Astrocyte of the cerebellum (primary cell): Measurements from ENCODE around the gene TSHZ3.

Source experiments
- DNase-seq: peaks from one replicate; pipeline ENCODE4 v3.0.0-alpha.2; 2011; ENCODE audit warnings: low read depth
- H3K4me3 ChIP-seq: 2 replicates; pipeline ENCODE4 v1.5.1; 2011; ENCODE audit warnings: mild to moderate bottlenecking, low read depth, low read length, moderate library complexity
- in situ Hi-C: cut with HindIII; loops from 2 replicates; pipeline ENCODE4 v1.10.0; 2017; ENCODE audit warnings: low sequenced_read_pairs
- TF ChIP-seq, protein P1 (sequence below): IDR thresholded peaks from 2 replicates; pipeline ENCODE4 v1.5.1; 2012; ENCODE audit warnings: low read length, low read depth, moderate library complexity, mild to moderate bottlenecking; ENCODE audit errors: missing control alignments

The TSHZ3 gene

GRCh38 chr19:31312009-31312676 is 37.1 kb downstream of the TSHZ3 start:
- no peak overlapping the region for H3K4me3 ChIP-seq
- TF ChIP-seq, protein P1, sequence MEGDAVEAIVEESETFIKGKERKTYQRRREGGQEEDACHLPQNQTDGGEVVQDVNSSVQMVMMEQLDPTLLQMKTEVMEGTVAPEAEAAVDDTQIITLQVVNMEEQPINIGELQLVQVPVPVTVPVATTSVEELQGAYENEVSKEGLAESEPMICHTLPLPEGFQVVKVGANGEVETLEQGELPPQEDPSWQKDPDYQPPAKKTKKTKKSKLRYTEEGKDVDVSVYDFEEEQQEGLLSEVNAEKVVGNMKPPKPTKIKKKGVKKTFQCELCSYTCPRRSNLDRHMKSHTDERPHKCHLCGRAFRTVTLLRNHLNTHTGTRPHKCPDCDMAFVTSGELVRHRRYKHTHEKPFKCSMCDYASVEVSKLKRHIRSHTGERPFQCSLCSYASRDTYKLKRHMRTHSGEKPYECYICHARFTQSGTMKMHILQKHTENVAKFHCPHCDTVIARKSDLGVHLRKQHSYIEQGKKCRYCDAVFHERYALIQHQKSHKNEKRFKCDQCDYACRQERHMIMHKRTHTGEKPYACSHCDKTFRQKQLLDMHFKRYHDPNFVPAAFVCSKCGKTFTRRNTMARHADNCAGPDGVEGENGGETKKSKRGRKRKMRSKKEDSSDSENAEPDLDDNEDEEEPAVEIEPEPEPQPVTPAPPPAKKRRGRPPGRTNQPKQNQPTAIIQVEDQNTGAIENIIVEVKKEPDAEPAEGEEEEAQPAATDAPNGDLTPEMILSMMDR: no peak
- in situ Hi-C loops: no loop called here
- DNase-seq: peak; percentile 55

- TF ChIP-seq, protein P1: no peak
- H3K4me3 ChIP-seq: no peak overlapping the region
- in situ Hi-C loops: no loop called here
- DNase-seq: no peak
Observed at GRCh38 chr19:31310432-31311133, 38.7 kb downstream of the TSHZ3 start.

DNA sequence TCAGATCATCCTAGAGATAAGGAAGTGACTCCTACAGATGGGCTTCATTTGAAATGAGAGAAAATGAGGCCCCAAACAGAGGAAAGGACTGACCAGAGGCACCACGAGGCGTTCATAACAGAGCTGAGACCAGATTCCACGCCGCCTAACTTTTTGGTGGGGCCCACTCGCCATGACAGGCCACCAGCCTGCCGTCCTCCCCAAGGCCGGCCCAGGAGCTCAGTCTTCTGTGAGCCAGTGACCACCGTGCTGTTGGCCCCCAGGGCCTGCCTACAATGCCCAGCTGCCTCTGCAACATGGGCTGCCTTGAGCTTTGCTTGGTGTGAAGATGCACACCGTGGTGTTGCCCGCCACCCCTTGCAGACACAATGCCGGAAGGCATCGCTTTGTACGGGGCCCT is 40.5 kb downstream of the TSHZ3 start:
- H3K4me3 ChIP-seq: no peak overlapping the region
- DNase-seq: no peak
- TF ChIP-seq, protein P1: no peak
- in situ Hi-C loops: no loop called here

- DNase-seq: no peak
- in situ Hi-C loops: no loop called here
- TF ChIP-seq, protein P1: no peak
Observed at GRCh38 chr19:31307071-31307669, 42.1 kb downstream of the TSHZ3 start.

GRCh38 chr19:31306006-31306753 is 43.1 kb downstream of the TSHZ3 start:
- TF ChIP-seq, protein P1: no peak
- no peak overlapping the region for H3K4me3 ChIP-seq
- in situ Hi-C loops: no loop called here
- DNase-seq: no peak

More at GRCh38 chr19:31307071-31307669, 42.1 kb downstream of the TSHZ3 start:
- H3K4me3 ChIP-seq: no peak overlapping the region

- TF ChIP-seq, protein P1: no peak
- no peak for DNase-seq
- in situ Hi-C loops: no loop called here
- no peak overlapping the region for H3K4me3 ChIP-seq
Observed at GRCh38 chr19:31304831-31305312, 44.4 kb downstream of the TSHZ3 start.
